Gastrocnemius medialis (tissue), 4 donors: ENCODE results near the gene BBS4. TPM values are rescaled to one million over a fixed set of nuclear protein-coding genes. Genes with fewer than 3 reads are reported as not detected.

ENCODE experiments used
- ATAC-seq, 2 donors: fragments of 150-250 bp; one replicate each; pipeline ENCODE4 v1.9.1; 2016
- DNase-seq, 2 donors: peaks; one replicate each; pipeline ENCODE4 v3.0.0-alpha.2; 2019
- H3K27ac ChIP-seq, 4 donors: fragments of 200-600 bp; sonication (generic); 1 replicate in 1 of 4; 2 replicates in 3 of 4; pipeline ENCODE4 v1.5.1; 2016 to 2018; ENCODE audit warnings: mild to moderate bottlenecking in 2 of 4, moderate library complexity in 1 of 4
- H3K27me3 ChIP-seq, 3 donors: fragments of 200-600 bp; sonication (generic) in 2 of 3; 1 replicate in 1 of 3; 2 replicates in 2 of 3; pipeline versions ENCODE4 v1.5.1 to v1.6.0; 2016 to 2019; ENCODE audit warnings: mild to moderate bottlenecking in 1 of 3, moderate library complexity in 1 of 3
- H3K36me3 ChIP-seq, 2 donors: fragments of 200-600 bp; sonication (generic) in 1 of 2; one replicate each; pipeline ENCODE4 v1.5.1; 2017 to 2018
- H3K4me1 ChIP-seq, 2 donors: fragments of 200-600 bp; sonication (generic) in 1 of 2; one replicate each; pipeline ENCODE4 v1.5.1; 2016 to 2017; ENCODE audit warnings: mild to moderate bottlenecking in 2 of 2
- H3K4me3 ChIP-seq, 4 donors: fragments of 200-600 bp; sonication (generic) in 3 of 4; 1 replicate in 1 of 4; 2 replicates in 3 of 4; pipeline ENCODE4 v1.5.1; 2016 to 2019; ENCODE audit warnings: mild to moderate bottlenecking in 2 of 4
- H3K9me3 ChIP-seq, 3 donors: fragments of 200-600 bp; sonication (generic) in 2 of 3; 1 replicate in 1 of 3; 2 replicates in 2 of 3; pipeline ENCODE4 v1.5.1; 2016 to 2019
- POLR2A ChIP-seq, 2 donors: fragments of 450-650 bp; IDR thresholded peaks; one replicate each; pipeline ENCODE4 v1.6.1; 2017; ENCODE audit warnings: antibody characterized with exemption in 2 of 2, mild to moderate bottlenecking in 2 of 2, moderate library complexity in 2 of 2
- in situ Hi-C, 4 donors: fragments of 200-750 bp; cut with MboI; loops; one replicate each; pipeline versions ENCODE4 v1.15.0 to v1.8.0; 2017; ENCODE audit warnings: low sequenced_read_pairs in 4 of 4
- intact Hi-C: fragments of 100-400 bp; cut with DNase I; formaldehyde crosslinking; loops from one replicate; pipeline ENCODE4 v1.15.1; 2023; ENCODE audit warnings: low total_unique reads
- total RNA-seq, 4 donors: library from RNA; depleted of rRNA; stranded (reverse); fragments of >200 nt; gene quantifications; one replicate each; pipeline versions ENCODE4 v1.1.0 to v1.2.3, GENCODE V29; 2016
- TF ChIP-seq, protein P1 (sequence below), 5 experiments: fragments of 450-650 bp in 3 of 5; fragments of 200-600 bp in 2 of 5; sonication (generic) in 2 of 5; IDR thresholded peaks in 4 of 5; conservative IDR thresholded peaks in 1 of 5; 1 replicate in 4 of 5; 2 replicates in 1 of 5; pipeline ENCODE4 v1.5.1; 2016 to 2019; ENCODE audit warnings: antibody characterized with exemption in 5 of 5, mild to moderate bottlenecking in 3 of 5, moderate library complexity in 3 of 5

BBS4 gene
- total RNA-seq, 4 donors from 2014 or later: 21.6 to 37.0 (median 28.7) TPM

DNA sequence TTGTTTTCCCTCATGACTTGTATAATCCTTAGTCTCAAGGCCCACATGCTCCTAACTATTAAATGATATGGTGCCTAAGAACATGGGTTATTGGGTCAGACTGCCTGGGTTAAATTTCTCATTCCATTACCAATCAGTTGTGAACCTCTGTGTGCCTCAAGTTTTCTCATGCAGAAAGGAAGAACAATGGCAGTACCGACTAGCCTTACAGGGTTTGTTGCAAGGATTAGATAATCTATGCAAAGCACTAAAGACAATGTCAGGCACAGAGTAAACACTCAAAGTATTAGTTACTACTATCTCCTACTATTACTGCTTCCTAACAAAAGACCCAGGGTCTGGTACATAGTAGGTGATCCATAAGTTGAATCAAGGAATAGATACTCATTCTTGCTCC is 85.3 kb downstream of the BBS4 start:
- no peak for ATAC-seq
- in situ Hi-C loops: loop anchor here in 1 of 4 donors (25.0 kb wide), 1 partner anchor 516 kb away; no protein-coding TSS in a partner anchor
- intact Hi-C loops: no loop called here

DNA sequence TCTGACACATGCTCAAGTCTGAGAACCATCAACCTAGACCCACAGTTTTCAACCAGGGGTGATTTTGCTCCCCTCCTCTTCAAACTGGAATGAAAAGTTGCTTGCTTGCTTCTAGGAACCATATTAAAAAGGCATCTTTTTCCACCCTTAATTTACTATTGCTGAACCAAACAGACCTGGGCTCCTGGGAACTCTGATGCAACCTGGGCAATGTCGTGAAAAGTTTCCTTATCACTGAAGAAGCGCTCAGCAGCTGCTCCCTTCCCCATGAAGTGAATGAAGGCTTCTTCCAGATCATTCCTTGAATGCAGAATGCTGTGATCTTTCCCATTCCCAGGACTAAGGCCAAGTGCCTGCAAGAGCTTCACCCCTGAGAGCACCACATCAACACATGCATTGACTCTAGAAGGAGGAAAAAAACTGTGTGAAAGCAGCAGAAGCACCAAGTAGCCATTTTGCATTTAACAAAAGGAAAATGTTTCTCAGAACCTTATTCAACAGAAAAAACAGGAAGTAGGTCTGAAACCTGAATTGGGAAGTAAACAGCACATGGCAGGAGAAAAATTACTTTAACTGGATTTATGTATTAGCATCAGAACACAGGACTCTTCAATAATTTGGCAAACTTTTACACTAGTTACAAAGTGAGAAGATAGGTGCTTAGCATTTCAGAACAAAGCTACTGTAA is 88.8 kb downstream of the BBS4 start:
- ATAC-seq (no peak), DNase-seq (no peak)
- no peak overlapping the region for H3K4me3 ChIP-seq
- TF ChIP-seq POLR2A (IDR thresholded peaks at IDR 0.05): no peak
- H3K27me3 ChIP-seq: no peaks in the 10 kb centered on the region
- peaks cover 4 to 47% of the 10 kb centered on the region in 2 donors for H3K36me3 ChIP-seq
- intact Hi-C loops: no loop called here
- in situ Hi-C loops: loop anchor here in 2 of 4 donors (25.0 kb wide), 2 partner anchors 462 to 512 kb away; no protein-coding TSS in a partner anchor
- H3K4me1 ChIP-seq: no peaks in the 10 kb centered on the region
- H3K27ac ChIP-seq: no peak overlapping the region
- H3K9me3 ChIP-seq: no peaks in the 10 kb centered on the region

More for the DNA sequence above, 85.3 kb downstream of the BBS4 start:
- H3K4me3 ChIP-seq: no peak overlapping the region
- no peaks in the 10 kb centered on the region for H3K27me3 ChIP-seq
- no peak for DNase-seq
- no peak for TF ChIP-seq POLR2A (IDR thresholded peaks at IDR 0.05)
- TF ChIP-seq, protein P1, sequence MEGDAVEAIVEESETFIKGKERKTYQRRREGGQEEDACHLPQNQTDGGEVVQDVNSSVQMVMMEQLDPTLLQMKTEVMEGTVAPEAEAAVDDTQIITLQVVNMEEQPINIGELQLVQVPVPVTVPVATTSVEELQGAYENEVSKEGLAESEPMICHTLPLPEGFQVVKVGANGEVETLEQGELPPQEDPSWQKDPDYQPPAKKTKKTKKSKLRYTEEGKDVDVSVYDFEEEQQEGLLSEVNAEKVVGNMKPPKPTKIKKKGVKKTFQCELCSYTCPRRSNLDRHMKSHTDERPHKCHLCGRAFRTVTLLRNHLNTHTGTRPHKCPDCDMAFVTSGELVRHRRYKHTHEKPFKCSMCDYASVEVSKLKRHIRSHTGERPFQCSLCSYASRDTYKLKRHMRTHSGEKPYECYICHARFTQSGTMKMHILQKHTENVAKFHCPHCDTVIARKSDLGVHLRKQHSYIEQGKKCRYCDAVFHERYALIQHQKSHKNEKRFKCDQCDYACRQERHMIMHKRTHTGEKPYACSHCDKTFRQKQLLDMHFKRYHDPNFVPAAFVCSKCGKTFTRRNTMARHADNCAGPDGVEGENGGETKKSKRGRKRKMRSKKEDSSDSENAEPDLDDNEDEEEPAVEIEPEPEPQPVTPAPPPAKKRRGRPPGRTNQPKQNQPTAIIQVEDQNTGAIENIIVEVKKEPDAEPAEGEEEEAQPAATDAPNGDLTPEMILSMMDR (IDR thresholded peaks at IDR 0.05 in 4 of 5, conservative IDR thresholded peaks at IDR 0.05 in 1 of 5): no peak
- H3K4me1 ChIP-seq: no peaks in the 10 kb centered on the region
- H3K9me3 ChIP-seq: no peaks in the 10 kb centered on the region
- H3K27ac ChIP-seq: no peak overlapping the region
- H3K36me3 ChIP-seq: peaks cover 4 to 74% of the 10 kb centered on the region in 2 donors

DNA sequence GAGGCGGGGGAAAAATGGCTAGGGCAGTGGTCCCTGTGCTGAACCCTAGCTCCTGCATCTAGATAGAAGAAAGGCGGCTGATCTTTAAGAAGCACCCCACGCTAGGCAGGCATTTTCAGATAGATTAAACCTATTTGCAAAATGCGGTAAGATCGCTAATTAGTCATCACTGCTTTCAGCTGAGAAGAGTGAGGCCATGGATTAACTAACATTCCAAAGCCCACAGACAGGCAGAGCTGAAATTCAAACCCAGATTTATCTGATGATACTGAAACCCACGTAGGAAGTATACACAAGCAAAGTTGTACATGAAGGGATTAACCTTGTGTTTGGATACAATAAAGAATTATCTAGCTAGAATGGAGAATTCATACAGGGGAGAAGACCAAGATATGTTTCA is 92.8 kb downstream of the BBS4 start:
- DNase-seq (no peak), ATAC-seq (no peak)
- TF ChIP-seq, protein P1 (IDR thresholded peaks at IDR 0.05 in 4 of 5, conservative IDR thresholded peaks at IDR 0.05 in 1 of 5): no peak
- TF ChIP-seq POLR2A (IDR thresholded peaks at IDR 0.05): no peak
- in situ Hi-C loops (loop anchor here in 1 of 4 donors (25.0 kb wide), 1 partner anchor 459 kb away; no protein-coding TSS in a partner anchor), intact Hi-C loops (no loop called here)
- peaks cover 0 to 9% of the 10 kb centered on the region in 2 donors for H3K36me3 ChIP-seq
- no peak overlapping the region for H3K4me3 ChIP-seq
- H3K27me3 ChIP-seq: no peaks in the 10 kb centered on the region
- no peak overlapping the region for H3K27ac ChIP-seq
- H3K4me1 ChIP-seq: peaks cover 13 to 25% of the 10 kb centered on the region in 2 donors
- no peaks in the 10 kb centered on the region for H3K9me3 ChIP-seq

DNA sequence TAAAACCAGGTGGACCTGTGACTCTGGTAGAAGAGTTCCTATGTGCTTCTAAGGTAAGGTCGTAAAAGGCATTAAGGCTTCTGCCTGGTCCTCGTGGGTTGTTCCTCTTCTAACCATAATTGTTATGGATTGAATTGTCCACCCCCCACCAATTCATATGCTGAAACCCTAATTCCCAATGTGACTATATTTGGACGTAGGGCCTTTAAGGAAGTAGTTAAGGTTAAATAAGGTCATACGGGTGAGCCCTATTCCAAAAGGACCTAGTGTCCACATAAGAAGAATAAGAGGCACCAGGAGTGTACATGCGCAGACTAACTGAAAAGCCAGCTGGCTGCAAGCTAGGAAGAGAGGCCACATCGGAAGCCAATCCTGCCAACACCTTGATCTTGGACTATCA is 95.6 kb downstream of the BBS4 start:
- no peak for TF ChIP-seq POLR2A (IDR thresholded peaks at IDR 0.05)
- TF ChIP-seq, protein P1 (IDR thresholded peaks at IDR 0.05 in 4 of 5, conservative IDR thresholded peaks at IDR 0.05 in 1 of 5): no peak
- DNase-seq: no peak
- H3K4me1 ChIP-seq: peaks cover 20 to 35% of the 10 kb centered on the region in 2 donors
- no peak for ATAC-seq
- intact Hi-C loops: loop anchor here (2.0 to 5.0 kb wide), 5 partner anchors 56 to 491 kb away; partner anchors contain the start of gene ARIH1
- no peaks in the 10 kb centered on the region for H3K9me3 ChIP-seq
- H3K36me3 ChIP-seq: no peaks in the 10 kb centered on the region
- no peak overlapping the region for H3K27ac ChIP-seq
- H3K27me3 ChIP-seq: no peaks in the 10 kb centered on the region
- H3K4me3 ChIP-seq: no peak overlapping the region
- in situ Hi-C loops: loop anchor here in 1 of 4 donors (25.0 kb wide), 1 partner anchor 456 kb away; no protein-coding TSS in a partner anchor

DNA sequence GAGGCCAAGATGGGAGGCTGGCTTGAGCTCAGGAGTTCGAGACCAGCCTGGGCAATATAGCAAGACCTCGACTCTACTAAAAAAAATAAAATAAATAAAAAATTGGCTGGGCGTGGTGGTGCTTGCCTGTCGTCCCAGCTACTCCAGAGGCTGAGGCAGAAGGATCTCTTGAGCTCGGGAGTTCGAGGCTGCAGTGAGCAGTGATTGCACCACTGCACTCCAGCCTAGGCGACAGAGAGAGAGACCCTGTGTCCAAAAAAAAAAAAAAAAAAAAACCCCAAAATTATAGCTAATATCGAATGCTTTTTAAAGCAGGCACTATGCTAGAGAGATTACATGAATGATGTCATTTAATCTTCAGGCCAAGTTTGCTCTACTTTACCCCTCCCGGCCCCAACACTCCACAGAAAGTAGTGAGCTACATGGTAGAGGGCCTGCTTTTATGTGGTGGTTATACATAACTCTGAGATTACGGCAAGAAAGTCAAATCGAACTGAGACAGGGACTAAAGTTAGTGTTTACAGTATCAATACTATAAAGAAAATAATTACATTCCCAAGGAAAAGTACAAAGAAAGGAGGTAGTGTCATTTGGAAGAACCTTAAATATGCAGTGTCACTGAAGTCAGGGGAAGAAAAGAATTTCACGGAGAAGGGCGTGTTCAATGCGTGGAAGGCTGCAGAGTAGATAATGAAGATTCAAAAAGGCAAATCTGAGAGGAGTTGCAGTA is 96.4 kb downstream of the BBS4 start:
- peak overlapping the region; percentile 94 to 96 (median 96) for H3K27ac ChIP-seq
- ATAC-seq: no peak
- peaks cover 20 to 35% of the 10 kb centered on the region in 2 donors for H3K4me1 ChIP-seq
- intact Hi-C loops: loop anchor here (1.0 to 5.0 kb wide), 6 partner anchors 55 to 490 kb away; partner anchors contain the start of genes ARIH1 and NEO1
- no peak for TF ChIP-seq POLR2A (IDR thresholded peaks at IDR 0.05)
- TF ChIP-seq, protein P1 (IDR thresholded peaks at IDR 0.05 in 4 of 5, conservative IDR thresholded peaks at IDR 0.05 in 1 of 5): no peak
- H3K9me3 ChIP-seq: no peaks in the 10 kb centered on the region
- in situ Hi-C loops: loop anchor here in 1 of 4 donors (25.0 kb wide), 1 partner anchor 455 kb away; no protein-coding TSS in a partner anchor
- H3K36me3 ChIP-seq: no peaks in the 10 kb centered on the region
- H3K4me3 ChIP-seq: peak overlapping the region; percentile 86 to 99 (median 94)
- no peak for DNase-seq
- no peaks in the 10 kb centered on the region for H3K27me3 ChIP-seq
